ENCODE results near the gene FSIP2.

The FSIP2 gene

DNA sequence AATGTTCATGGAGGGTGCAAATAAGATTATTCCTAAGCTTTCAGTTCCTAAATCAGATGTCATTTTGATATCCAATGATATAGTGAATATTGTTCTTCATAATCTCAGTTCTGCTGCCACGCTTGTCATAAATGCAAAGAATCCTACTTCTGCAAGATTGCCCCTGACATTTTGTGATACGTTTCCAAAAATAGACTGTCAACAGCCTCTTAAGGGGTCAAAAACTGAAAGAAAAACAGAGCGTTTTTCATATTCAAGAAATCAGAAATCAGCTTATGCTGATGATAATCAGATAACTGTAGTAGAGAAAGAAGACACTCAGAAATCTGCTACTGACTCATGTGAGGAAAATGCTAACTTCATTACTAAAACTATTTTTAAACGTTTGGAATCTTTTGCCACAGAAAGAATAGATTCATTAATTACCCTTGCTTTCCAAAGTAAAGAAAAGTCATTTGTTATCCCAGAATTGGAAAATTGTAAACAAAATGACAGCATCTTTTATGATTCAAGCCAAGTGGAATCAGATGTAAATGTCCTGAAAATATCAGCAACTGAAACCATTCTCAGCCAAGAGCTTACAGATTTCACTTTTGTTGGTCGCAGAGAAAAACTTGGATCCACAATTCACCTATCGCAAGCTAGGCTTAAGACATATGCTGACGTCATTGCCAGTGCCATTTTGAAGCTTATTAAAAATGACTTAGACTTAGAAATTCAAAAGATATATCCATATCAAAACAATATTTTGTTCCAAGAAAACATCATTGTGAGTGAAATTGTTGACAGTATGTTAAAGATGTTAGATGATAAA, 55.1 kb downstream of the FSIP2 start:
- no peaks in the 10 kb centered on the region for H3K36me3 ChIP-seq
- no peak overlapping the region for H3K4me2 ChIP-seq
- no peaks in the 10 kb centered on the region for H3K4me1 ChIP-seq
- no peak overlapping the region for H3K4me3 ChIP-seq
- no peaks in the 10 kb centered on the region for H3K27me3 ChIP-seq
- H3K27ac ChIP-seq = no peak overlapping the region
- no peak overlapping the region for H3K9ac ChIP-seq
- TF ChIP-seq Cebpa-rat (IDR thresholded peaks at IDR 0.05) = no peak
- H4K20me1 ChIP-seq = no peaks in the 10 kb centered on the region
- H3K9me3 ChIP-seq (replicated peaks in 1 of 11) = no peaks in the 10 kb centered on the region

DNA sequence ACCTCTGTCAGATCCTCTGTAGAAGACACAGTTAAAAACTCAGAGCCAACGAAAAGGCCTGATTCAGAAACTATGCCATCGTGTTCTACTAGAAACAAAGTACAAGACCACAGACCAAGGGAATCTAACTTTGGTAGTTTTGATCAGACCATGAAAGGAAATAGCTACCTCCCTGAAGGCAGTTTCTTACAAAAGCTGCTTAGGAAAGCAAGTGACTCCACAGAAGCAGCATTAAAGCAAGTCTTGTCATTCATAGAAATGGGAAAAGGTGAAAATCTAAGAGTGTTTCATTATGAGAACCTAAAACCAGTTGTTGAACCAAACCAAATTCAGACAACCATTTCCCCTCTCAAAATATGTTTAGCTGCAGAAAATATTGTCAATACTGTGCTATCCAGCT, 58.2 kb downstream of the FSIP2 start:
- H3K36me3 ChIP-seq = no peaks in the 10 kb centered on the region
- no peaks in the 10 kb centered on the region for H3K4me1 ChIP-seq
- no peak for TF ChIP-seq Cebpa-rat (IDR thresholded peaks at IDR 0.05)
- no peaks in the 10 kb centered on the region for H4K20me1 ChIP-seq
- H3K27me3 ChIP-seq = no peaks in the 10 kb centered on the region
- H3K4me3 ChIP-seq = no peak overlapping the region
- H3K27ac ChIP-seq = no peak overlapping the region
- H3K4me2 ChIP-seq = no peak overlapping the region
- H3K9ac ChIP-seq = no peak overlapping the region
- H3K9me3 ChIP-seq (replicated peaks in 1 of 11) = no peaks in the 10 kb centered on the region

DNA sequence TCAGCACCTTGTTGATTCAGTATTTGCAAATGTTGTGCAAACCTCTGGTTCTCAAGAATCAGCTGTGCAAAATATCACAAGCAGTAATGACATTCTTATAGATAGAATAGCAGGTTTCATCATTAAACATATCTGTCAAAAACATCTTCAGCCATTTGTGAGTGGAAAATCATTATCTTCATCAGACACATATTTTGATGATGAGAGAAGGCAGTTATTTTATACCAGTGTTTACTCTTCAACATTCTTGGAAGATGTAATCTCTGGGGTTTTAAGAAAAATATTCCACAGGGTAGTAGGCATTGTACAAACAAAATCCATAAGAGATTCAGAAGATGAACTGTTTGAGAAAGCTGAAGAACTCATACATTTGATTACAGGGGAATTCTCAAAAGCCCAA, 64.3 kb downstream of the FSIP2 start:
- Histone ChIP-seq H3K27ac (no peak overlapping the region), H3K36me3 (no peaks in the 10 kb centered on the region), H3K9me3 (replicated peaks in 1 of 11) (no peaks in the 10 kb centered on the region), H3K27me3 (no peaks in the 10 kb centered on the region), H3K9ac (no peak overlapping the region), H3K4me1 (no peaks in the 10 kb centered on the region), H3K4me2 (no peak overlapping the region), H4K20me1 (no peaks in the 10 kb centered on the region), H3K4me3 (no peak overlapping the region)
- TF ChIP-seq Cebpa-rat (IDR thresholded peaks at IDR 0.05) = no peak

- Histone ChIP-seq H3K27ac (no peak overlapping the region), H3K9me3 (replicated peaks in 1 of 11) (peaks cover 0 to 10% (median 3%) of the 10 kb centered on the region in 11 experiments; a peak in 7 of 22 replicates), H3K9ac (no peak overlapping the region), H3K36me3 (no peaks in the 10 kb centered on the region), H3K4me1 (no peaks in the 10 kb centered on the region), H3K4me2 (no peak overlapping the region), H4K20me1 (no peaks in the 10 kb centered on the region), H3K27me3 (no peaks in the 10 kb centered on the region), H3K4me3 (no peak overlapping the region)
- TF ChIP-seq Cebpa-rat (IDR thresholded peaks at IDR 0.05) = no peak
These were observed 68.2 kb downstream of the FSIP2 start for GRCh38 chr2:185806783-185807182.

DNA sequence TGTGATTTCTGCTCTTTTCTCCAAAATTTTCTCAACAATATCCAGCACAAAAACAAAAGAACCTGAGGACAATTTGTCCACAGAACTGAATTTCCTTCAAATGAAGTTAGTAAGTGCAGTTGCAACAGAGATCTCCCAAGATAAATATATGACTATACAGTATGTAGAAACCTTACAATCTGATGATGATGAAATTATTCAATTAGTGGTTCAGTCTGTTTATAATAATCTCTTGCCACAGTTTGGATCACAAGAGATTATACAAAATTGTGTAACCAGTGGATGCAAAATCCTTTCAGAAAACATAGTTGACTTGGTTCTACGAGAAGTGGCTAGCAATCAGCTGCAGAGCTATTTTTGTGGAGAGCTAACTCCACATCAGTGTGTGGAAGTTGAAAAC, 68.7 kb downstream of the FSIP2 start:
- Histone ChIP-seq H3K9ac (no peak overlapping the region), H3K27ac (no peak overlapping the region), H3K36me3 (no peaks in the 10 kb centered on the region), H4K20me1 (no peaks in the 10 kb centered on the region), H3K4me1 (no peaks in the 10 kb centered on the region), H3K4me2 (no peak overlapping the region), H3K4me3 (no peak overlapping the region), H3K27me3 (no peaks in the 10 kb centered on the region), H3K9me3 (replicated peaks in 1 of 11) (peaks cover 0 to 14% (median 4%) of the 10 kb centered on the region in 11 experiments; a peak in 7 of 22 replicates)
- no peak for TF ChIP-seq Cebpa-rat (IDR thresholded peaks at IDR 0.05)

- Histone ChIP-seq H3K4me1 (no peaks in the 10 kb centered on the region), H3K4me3 (no peak overlapping the region), H3K9me3 (replicated peaks in 1 of 11) (peaks cover 0 to 18% (median 4%) of the 10 kb centered on the region in 11 experiments; a peak in 7 of 22 replicates), H3K9ac (no peak overlapping the region), H3K4me2 (no peak overlapping the region), H3K36me3 (no peaks in the 10 kb centered on the region), H4K20me1 (no peaks in the 10 kb centered on the region), H3K27ac (no peak overlapping the region), H3K27me3 (no peaks in the 10 kb centered on the region)
- no peak for TF ChIP-seq Cebpa-rat (IDR thresholded peaks at IDR 0.05)
These were observed 73.0 kb downstream of the FSIP2 start for GRCh38 chr2:185811580-185811979.

- TF ChIP-seq Cebpa-rat (IDR thresholded peaks at IDR 0.05) = no peak
- no peaks in the 10 kb centered on the region for H3K36me3 ChIP-seq
- H3K4me1 ChIP-seq = no peaks in the 10 kb centered on the region
- no peaks in the 10 kb centered on the region for H4K20me1 ChIP-seq
- no peak overlapping the region for H3K4me3 ChIP-seq
- H3K27me3 ChIP-seq = no peaks in the 10 kb centered on the region
- H3K9me3 ChIP-seq (replicated peaks in 1 of 11) = peaks cover 8 to 37% (median 20%) of the 10 kb centered on the region in 11 experiments; a peak in 20 of 22 replicates
- no peak overlapping the region for H3K27ac ChIP-seq
- H3K9ac ChIP-seq = no peak overlapping the region
- no peak overlapping the region for H3K4me2 ChIP-seq
These were observed 75.1 kb downstream of the FSIP2 start for GRCh38 chr2:185813707-185814106.

DNA sequence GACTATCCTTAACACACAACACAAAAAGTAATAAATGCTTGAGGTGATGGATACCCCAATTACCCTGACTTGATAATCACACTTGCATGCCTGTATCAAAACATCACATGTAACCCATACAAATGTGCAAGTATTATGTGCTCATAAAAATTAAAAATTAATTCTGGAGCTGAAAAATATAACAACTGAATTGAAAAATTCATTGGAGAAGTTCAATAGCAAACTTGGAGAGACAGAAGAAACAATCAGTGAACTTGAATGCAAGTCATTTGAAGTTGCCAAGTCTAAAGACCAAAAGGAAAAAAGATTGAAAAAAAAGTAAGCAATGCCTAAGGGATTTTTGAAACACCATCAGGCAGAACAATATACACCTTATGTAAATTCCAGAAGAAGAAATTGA, 79.4 kb downstream of the FSIP2 start:
- no peak overlapping the region for H3K4me2 ChIP-seq
- no peak overlapping the region for H3K4me3 ChIP-seq
- no peaks in the 10 kb centered on the region for H3K27me3 ChIP-seq
- no peaks in the 10 kb centered on the region for H3K4me1 ChIP-seq
- no peak overlapping the region for H3K9ac ChIP-seq
- no peaks in the 10 kb centered on the region for H4K20me1 ChIP-seq
- no peaks in the 10 kb centered on the region for H3K36me3 ChIP-seq
- TF ChIP-seq Cebpa-rat (IDR thresholded peaks at IDR 0.05) = no peak
- peaks cover 8 to 34% (median 16%) of the 10 kb centered on the region in 11 experiments; a peak in 19 of 22 replicates for H3K9me3 ChIP-seq (replicated peaks in 1 of 11)
- H3K27ac ChIP-seq = no peak overlapping the region

DNA sequence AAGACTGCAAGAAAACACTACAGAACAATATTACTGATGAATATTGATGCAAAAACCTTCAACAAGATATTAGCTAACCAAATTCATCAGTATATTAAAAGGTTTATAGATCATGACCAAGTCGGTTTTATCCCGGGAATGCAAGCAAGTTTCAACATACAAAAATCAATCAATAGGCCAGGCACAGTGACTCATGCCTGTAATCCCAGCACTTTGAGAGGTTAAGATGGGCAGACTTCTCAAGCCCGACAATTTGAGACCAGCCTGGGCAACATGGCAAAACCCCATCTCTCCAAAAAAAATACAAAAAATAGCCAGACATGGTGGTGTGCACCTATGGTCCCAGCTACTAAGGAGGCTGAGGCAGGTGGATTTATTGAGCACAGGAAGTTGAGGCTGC, 82.9 kb downstream of the FSIP2 start:
- Histone ChIP-seq H3K27ac (no peak overlapping the region), H3K36me3 (no peaks in the 10 kb centered on the region), H3K9ac (no peak overlapping the region), H3K4me1 (no peaks in the 10 kb centered on the region), H4K20me1 (no peaks in the 10 kb centered on the region), H3K27me3 (no peaks in the 10 kb centered on the region), H3K4me2 (no peak overlapping the region), H3K9me3 (replicated peaks in 1 of 11) (peaks cover 8 to 34% (median 16%) of the 10 kb centered on the region in 11 experiments; a peak in 19 of 22 replicates), H3K4me3 (no peak overlapping the region)
- no peak for TF ChIP-seq Cebpa-rat (IDR thresholded peaks at IDR 0.05)

- no peaks in the 10 kb centered on the region for H3K4me1 ChIP-seq
- H3K4me3 ChIP-seq = no peak overlapping the region
- no peak overlapping the region for H3K27ac ChIP-seq
- H4K20me1 ChIP-seq = no peaks in the 10 kb centered on the region
- TF ChIP-seq Cebpa-rat (IDR thresholded peaks at IDR 0.05) = no peak
- H3K9ac ChIP-seq = no peak overlapping the region
- H3K4me2 ChIP-seq = no peak overlapping the region
- H3K9me3 ChIP-seq (replicated peaks in 1 of 11) = peaks cover 0 to 16% (median 0%) of the 10 kb centered on the region in 11 experiments; a peak in 6 of 22 replicates
- no peaks in the 10 kb centered on the region for H3K36me3 ChIP-seq
- no peaks in the 10 kb centered on the region for H3K27me3 ChIP-seq
These were observed 85.2 kb downstream of the FSIP2 start for GRCh38 chr2:185823773-185824172.
